Uterus (tissue), 4 donors: ENCODE results near the gene CAGE1. TPM values are rescaled to one million over a fixed set of nuclear protein-coding genes. Genes with fewer than 3 reads are reported as not detected.

Experiments
- DNase-seq, 2 donors: peaks; one replicate each; pipeline ENCODE4 v3.0.0-alpha.2; 2019 to 2020
- H3K27ac ChIP-seq, 2 donors: fragments of 200-600 bp; sonication (generic); 1 replicate in 1 of 2; 2 replicates in 1 of 2; pipeline ENCODE4 v1.5.1; 2016 to 2018
- H3K27me3 ChIP-seq, 2 donors: fragments of 200-600 bp; sonication (generic); one replicate each; pipeline ENCODE4 v1.5.1; 2018 to 2019; ENCODE audit warnings: control low read depth in 1 of 2
- H3K36me3 ChIP-seq, 2 donors: fragments of 200-600 bp; sonication (generic); one replicate each; pipeline ENCODE4 v1.5.1; 2019; ENCODE audit warnings: control low read depth in 1 of 2
- H3K4me1 ChIP-seq, 2 donors: fragments of 200-600 bp; sonication (generic); one replicate each; pipeline ENCODE4 v1.5.1; 2018 to 2019; ENCODE audit warnings: control low read depth in 1 of 2
- H3K4me3 ChIP-seq, 2 donors: fragments of 200-600 bp; sonication (generic); 1 replicate in 1 of 2; 2 replicates in 1 of 2; pipeline ENCODE4 v1.5.1; 2018 to 2019; ENCODE audit warnings: mild to moderate bottlenecking in 1 of 2
- H3K9me3 ChIP-seq, 2 donors: fragments of 200-600 bp; sonication (generic); one replicate each; pipeline ENCODE4 v1.5.1; 2019; ENCODE audit warnings: control low read depth in 1 of 2
- POLR2A ChIP-seq, 2 donors: fragments of 450-650 bp; IDR thresholded peaks; one replicate each; pipeline ENCODE4 v1.6.1; 2016; ENCODE audit warnings: antibody characterized with exemption in 2 of 2, mild to moderate bottlenecking in 1 of 2, moderate library complexity in 1 of 2
- intact Hi-C: fragments of 100-400 bp; cut with DNase I; formaldehyde crosslinking; loops from one replicate; pipeline ENCODE4 v1.15.1; 2023; ENCODE audit warnings: low total_unique reads
- total RNA-seq, 4 donors: library from RNA; depleted of rRNA in 3 of 4; stranded (reverse); fragments of >200 nt in 3 of 4; gene quantifications; one replicate each; pipeline versions ENCODE4 v1.1.0 to v1.2.4, GENCODE V29; 2014 to 2023
- TF ChIP-seq, protein P1 (sequence below), 4 experiments: fragments of 200-600 bp in 2 of 4; fragments of 450-650 bp in 2 of 4; sonication (generic) in 2 of 4; IDR thresholded peaks; one replicate each; pipeline ENCODE4 v1.5.1; 2016 to 2019; ENCODE audit warnings: antibody characterized with exemption in 4 of 4, mild to moderate bottlenecking in 2 of 4, moderate library complexity in 1 of 4
- donor health status: DM: yes; HTN: yes; CAD: no.

Gene CAGE1
- total RNA-seq, 4 donors from 2014 or later: 0.28 TPM; not detected in 3

DNA sequence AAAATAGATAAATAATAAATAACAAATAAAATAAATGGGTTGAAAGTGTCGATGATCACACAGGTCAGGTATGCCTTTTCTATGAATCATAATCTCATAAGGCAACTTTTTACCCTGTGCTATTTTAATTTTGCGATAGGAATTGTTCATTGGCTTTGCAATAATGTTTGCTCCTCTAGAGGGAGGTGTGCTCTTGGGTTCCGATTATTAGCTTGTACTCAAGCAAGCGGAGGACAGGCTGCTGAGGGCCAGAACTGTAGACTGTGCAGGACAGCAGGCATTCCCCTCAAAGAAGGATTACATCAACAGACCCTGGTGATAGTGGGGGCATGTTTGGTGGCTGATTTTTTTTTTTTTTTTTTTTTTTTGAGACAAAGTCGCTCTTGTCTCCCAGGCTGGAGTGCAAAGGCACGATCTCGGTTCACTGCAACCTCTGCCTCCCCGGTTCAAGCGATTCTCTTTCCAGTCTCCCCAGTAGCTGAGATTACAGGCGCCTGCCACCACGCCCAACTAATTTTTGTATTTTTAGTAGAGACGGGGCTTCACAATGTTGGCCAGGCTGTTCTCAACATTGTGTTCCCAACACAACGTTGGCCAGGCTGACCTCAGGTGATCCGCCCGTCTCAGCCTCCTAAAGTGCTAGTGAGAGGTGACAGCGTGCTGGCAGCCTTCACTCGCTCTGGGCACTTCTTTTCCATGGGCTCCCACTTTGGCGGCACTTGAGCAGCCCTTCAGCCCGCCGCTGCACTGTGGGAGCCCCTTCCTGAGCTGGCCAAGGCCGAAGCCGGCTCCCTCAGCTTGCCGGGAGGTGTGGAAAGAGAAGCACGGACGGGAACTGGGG, 35.6 kb upstream of the CAGE1 start:
- Histone ChIP-seq H3K4me1 (no peaks in the 10 kb centered on the region), H3K36me3 (no peaks in the 10 kb centered on the region), H3K9me3 (no peaks in the 10 kb centered on the region), H3K27ac (no peak overlapping the region), H3K4me3 (no peak overlapping the region), H3K27me3 (no peaks in the 10 kb centered on the region)
- TF ChIP-seq, protein P1, sequence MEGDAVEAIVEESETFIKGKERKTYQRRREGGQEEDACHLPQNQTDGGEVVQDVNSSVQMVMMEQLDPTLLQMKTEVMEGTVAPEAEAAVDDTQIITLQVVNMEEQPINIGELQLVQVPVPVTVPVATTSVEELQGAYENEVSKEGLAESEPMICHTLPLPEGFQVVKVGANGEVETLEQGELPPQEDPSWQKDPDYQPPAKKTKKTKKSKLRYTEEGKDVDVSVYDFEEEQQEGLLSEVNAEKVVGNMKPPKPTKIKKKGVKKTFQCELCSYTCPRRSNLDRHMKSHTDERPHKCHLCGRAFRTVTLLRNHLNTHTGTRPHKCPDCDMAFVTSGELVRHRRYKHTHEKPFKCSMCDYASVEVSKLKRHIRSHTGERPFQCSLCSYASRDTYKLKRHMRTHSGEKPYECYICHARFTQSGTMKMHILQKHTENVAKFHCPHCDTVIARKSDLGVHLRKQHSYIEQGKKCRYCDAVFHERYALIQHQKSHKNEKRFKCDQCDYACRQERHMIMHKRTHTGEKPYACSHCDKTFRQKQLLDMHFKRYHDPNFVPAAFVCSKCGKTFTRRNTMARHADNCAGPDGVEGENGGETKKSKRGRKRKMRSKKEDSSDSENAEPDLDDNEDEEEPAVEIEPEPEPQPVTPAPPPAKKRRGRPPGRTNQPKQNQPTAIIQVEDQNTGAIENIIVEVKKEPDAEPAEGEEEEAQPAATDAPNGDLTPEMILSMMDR (IDR thresholded peaks at IDR 0.05): no peak
- no peak for TF ChIP-seq POLR2A (IDR thresholded peaks at IDR 0.05)
- DNase-seq: no peak
- intact Hi-C loops: no loop called here

DNA sequence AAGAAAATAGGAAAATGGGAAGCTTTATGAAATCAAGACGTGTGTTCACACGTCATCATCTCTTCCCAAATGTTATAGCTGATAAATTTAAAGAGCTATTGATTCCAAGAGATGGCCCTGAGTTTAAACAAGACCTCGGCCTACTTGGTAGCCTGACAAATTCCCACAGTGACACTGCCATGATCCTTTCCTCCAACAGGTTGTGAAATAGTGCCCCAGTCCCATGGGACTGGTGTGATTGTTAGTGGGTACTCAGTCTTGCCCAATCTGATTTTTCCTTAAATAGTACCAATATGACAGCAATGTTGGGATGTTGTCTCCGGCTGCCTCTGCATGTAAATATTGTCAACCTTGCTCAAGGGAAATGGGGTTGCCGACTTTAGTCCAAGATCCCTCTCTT, 34.5 kb upstream of the CAGE1 start:
- H3K4me1 ChIP-seq: no peaks in the 10 kb centered on the region
- H3K27me3 ChIP-seq: no peaks in the 10 kb centered on the region
- DNase-seq: no peak
- H3K36me3 ChIP-seq: no peaks in the 10 kb centered on the region
- H3K27ac ChIP-seq: no peak overlapping the region
- no peak overlapping the region for H3K4me3 ChIP-seq
- H3K9me3 ChIP-seq: no peaks in the 10 kb centered on the region
- TF ChIP-seq, protein P1 (IDR thresholded peaks at IDR 0.05): no peak
- no peak for TF ChIP-seq POLR2A (IDR thresholded peaks at IDR 0.05)
- intact Hi-C loops: no loop called here

DNA sequence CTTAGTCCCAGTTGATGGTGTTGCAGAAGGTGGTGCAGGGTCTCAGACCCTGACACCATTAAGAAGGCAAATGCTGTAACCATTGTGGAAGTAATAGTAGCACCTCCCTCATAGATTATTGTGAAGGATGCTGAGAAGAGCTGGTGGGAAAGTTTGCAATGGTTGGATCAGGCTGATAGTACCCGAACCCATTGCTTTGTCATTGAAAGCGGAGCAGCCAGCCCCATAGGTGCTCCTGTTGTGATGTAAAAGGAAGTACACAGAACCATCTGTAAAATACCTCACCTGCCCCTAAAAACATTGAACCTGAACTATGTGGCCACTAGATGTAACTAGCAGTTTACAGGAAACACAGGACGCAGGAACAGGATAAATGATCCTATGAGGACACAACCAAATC, 31.5 kb upstream of the CAGE1 start:
- H3K9me3 ChIP-seq: no peaks in the 10 kb centered on the region
- TF ChIP-seq, protein P1 (IDR thresholded peaks at IDR 0.05): no peak
- TF ChIP-seq POLR2A (IDR thresholded peaks at IDR 0.05): no peak
- no peaks in the 10 kb centered on the region for H3K4me1 ChIP-seq
- no peaks in the 10 kb centered on the region for H3K27me3 ChIP-seq
- intact Hi-C loops: no loop called here
- no peak overlapping the region for H3K27ac ChIP-seq
- no peak overlapping the region for H3K4me3 ChIP-seq
- H3K36me3 ChIP-seq: no peaks in the 10 kb centered on the region
- no peak for DNase-seq

DNA sequence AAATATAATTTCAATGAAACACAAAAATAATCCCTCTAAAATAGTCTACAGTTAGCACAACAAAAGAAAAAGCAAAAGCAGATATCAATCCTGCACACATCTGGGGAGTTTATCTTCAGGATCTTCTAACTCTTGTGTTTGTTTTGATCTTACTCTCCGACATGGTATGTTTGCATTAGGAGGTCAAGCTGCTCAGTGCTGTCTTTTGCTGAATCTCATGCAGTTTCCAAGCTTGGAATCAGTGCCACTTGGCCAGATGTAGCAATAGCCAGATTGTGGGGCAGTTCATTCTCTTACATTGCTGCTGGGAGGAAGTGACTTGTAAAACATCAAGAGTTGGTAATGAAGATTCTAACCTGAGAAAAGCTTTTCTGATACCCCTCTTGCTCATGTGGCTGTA, 29.5 kb upstream of the CAGE1 start:
- Histone ChIP-seq H3K9me3 (no peaks in the 10 kb centered on the region), H3K36me3 (no peaks in the 10 kb centered on the region), H3K4me1 (no peaks in the 10 kb centered on the region), H3K4me3 (no peak overlapping the region), H3K27me3 (no peaks in the 10 kb centered on the region), H3K27ac (no peak overlapping the region)
- TF ChIP-seq, protein P1 (IDR thresholded peaks at IDR 0.05): no peak
- no peak for TF ChIP-seq POLR2A (IDR thresholded peaks at IDR 0.05)
- intact Hi-C loops: no loop called here
- no peak for DNase-seq

DNA sequence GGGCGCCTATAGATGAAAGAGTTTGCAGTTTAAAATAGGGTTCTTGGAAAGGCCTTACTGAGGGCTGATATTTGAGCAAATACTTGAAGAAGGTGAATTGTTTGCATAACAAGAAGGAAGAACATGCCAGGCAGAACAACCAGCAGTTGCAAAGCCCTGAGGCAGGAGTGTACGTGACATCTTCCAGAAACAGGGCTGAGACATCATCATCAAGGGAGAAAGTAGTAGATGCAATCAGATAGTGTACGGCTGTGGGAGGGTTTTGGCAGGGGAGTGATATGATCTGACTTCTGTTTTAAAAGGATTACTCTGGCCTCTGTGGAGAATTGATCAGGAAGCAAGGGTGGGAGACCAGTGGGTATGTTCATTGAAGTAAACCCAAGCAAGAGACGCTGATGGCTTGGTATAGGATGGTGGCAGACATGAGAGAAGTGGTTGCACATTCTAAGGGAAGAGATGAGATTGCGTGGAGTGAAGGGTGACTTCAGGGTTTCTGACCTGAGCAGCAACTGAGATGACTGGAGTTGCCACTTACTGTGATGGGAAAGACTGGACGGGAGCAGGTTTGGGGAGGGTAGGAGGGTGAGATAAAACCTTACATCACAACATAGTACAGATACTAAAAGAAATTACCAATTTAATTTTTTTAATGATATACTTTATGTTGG, 28.8 kb upstream of the CAGE1 start:
- H3K27ac ChIP-seq: no peak overlapping the region
- intact Hi-C loops: no loop called here
- no peak for DNase-seq
- no peak for TF ChIP-seq POLR2A (IDR thresholded peaks at IDR 0.05)
- TF ChIP-seq, protein P1 (IDR thresholded peaks at IDR 0.05): no peak
- H3K4me3 ChIP-seq: no peak overlapping the region
- no peaks in the 10 kb centered on the region for H3K9me3 ChIP-seq
- no peaks in the 10 kb centered on the region for H3K27me3 ChIP-seq
- H3K4me1 ChIP-seq: no peaks in the 10 kb centered on the region
- no peaks in the 10 kb centered on the region for H3K36me3 ChIP-seq
